H1 (cell line): ENCODE results near the gene ANKRD17. TPM values are rescaled to one million over a fixed set of nuclear protein-coding genes. Genes with fewer than 3 reads are reported as not detected.

Experiments used
- CTCF ChIA-PET: fragments of 300-600 bp; sonication (Branson Sonifier 250); formaldehyde crosslinking; loops from one replicate; lab custom pipeline; 2021; ENCODE audit not compliant: partially characterized antibody; lab: Charles Lee
- POLR2A ChIA-PET: fragments of 300-600 bp; sonication (Branson Sonifier 250); formaldehyde crosslinking; loops from one replicate; lab custom pipeline; 2021; ENCODE audit warnings: inconsistent platforms; ENCODE audit not compliant: partially characterized antibody; lab: Charles Lee
- DNase-seq, 2 experiments: peaks; one replicate each; pipeline versions ENCODE4 v3.0.0 to v3.0.0-alpha.2; 2010 to 2022; ENCODE audit warnings: low spot score in 2 of 2, low read depth in 1 of 2, mixed read lengths in 1 of 2
- FAIRE-seq: peaks from 2 replicates; lab custom pipeline; 2011; peaks lifted over from hg19 to GRCh38; lab: Jason Lieb, UNC
- H2AFZ ChIP-seq: 2 replicates; pipeline ENCODE4 v1.8.1; 2012; ENCODE audit warnings: low read length, inconsistent platforms
- H2AK5ac ChIP-seq: 2 replicates; pipeline ENCODE4 v1.6.1; 2013; ENCODE audit warnings: low read depth, low read length
- H2BK120ac ChIP-seq: replicated peaks from 2 replicates; pipeline ENCODE3; 2013; ENCODE audit warnings: low read depth, low read length, inconsistent platforms
- H2BK12ac ChIP-seq: 2 replicates; pipeline ENCODE4 v1.6.1; 2013; ENCODE audit warnings: low read depth, low read length
- H2BK15ac ChIP-seq: 2 replicates; pipeline ENCODE4 v1.6.1; 2013; ENCODE audit warnings: low read length
- H2BK20ac ChIP-seq: 2 replicates; pipeline ENCODE4 v1.6.1; 2013; ENCODE audit warnings: low read length
- H2BK5ac ChIP-seq: 2 replicates; pipeline ENCODE4 v1.6.1; 2013; ENCODE audit warnings: low read depth, low read length
- H3K14ac ChIP-seq: 2 replicates; pipeline ENCODE4 v1.6.1; 2013; ENCODE audit warnings: inconsistent platforms; ENCODE audit not compliant: insufficient read length
- H3K18ac ChIP-seq: 2 replicates; pipeline ENCODE4 v1.6.1; 2013; ENCODE audit warnings: low read length; ENCODE audit errors: extremely low read depth
- H3K23ac ChIP-seq: 2 replicates; pipeline ENCODE4 v1.6.1; 2013; ENCODE audit warnings: inconsistent platforms; ENCODE audit not compliant: insufficient read length
- H3K23me2 ChIP-seq: 2 replicates; pipeline ENCODE4 v1.6.1; 2013; ENCODE audit warnings: low read depth, low read length
- H3K27ac ChIP-seq: 2 replicates; pipeline ENCODE4 v1.6.1; 2011; ENCODE audit warnings: low read depth, low read length, inconsistent platforms
- H3K27me3 ChIP-seq, 4 experiments: replicated peaks in 1 of 4; 1 replicate in 1 of 4; 2 replicates in 3 of 4; pipeline versions ENCODE4 v1.6.1 to v1.8.1; 2011 to 2013; ENCODE audit warnings: low read length in 3 of 4, mild to moderate bottlenecking in 3 of 4, inconsistent platforms in 2 of 4, mixed read lengths in 2 of 4, moderate library complexity in 1 of 4; ENCODE audit not compliant: control insufficient read depth in 3 of 4, insufficient read depth in 3 of 4; ENCODE audit errors: extremely low read depth in 1 of 4
- H3K36me3 ChIP-seq, 4 experiments: 2 replicates each; pipeline versions ENCODE4 v1.6.1 to v1.8.1; 2011 to 2013; ENCODE audit warnings: mild to moderate bottlenecking in 4 of 4, low read length in 3 of 4, moderate library complexity in 2 of 4, control low read depth in 1 of 4, inconsistent platforms in 1 of 4; ENCODE audit not compliant: insufficient read depth in 4 of 4, control insufficient read depth in 2 of 4
- H3K4ac ChIP-seq: replicated peaks from 2 replicates; pipeline ENCODE3; 2013; ENCODE audit warnings: low read length, low read depth, mixed read lengths, inconsistent platforms; ENCODE audit not compliant: insufficient read length
- H3K4me1 ChIP-seq, 4 experiments: replicated peaks in 1 of 4; 1 replicate in 1 of 4; 2 replicates in 3 of 4; pipeline versions ENCODE4 v1.6.1 to v1.8.1; 2011 to 2013; ENCODE audit warnings: low read length in 3 of 4, inconsistent platforms in 2 of 4, mixed read lengths in 1 of 4; ENCODE audit not compliant: insufficient read depth in 4 of 4, control insufficient read depth in 3 of 4
- H3K4me2 ChIP-seq, 2 experiments: 2 replicates each; pipeline versions ENCODE4 v1.6.1 to v1.8.1; 2011 to 2013; ENCODE audit warnings: low read depth in 2 of 2, low read length in 2 of 2, control low read depth in 1 of 2, inconsistent platforms in 1 of 2, mild to moderate bottlenecking in 1 of 2; ENCODE audit not compliant: insufficient read depth in 1 of 2
- H3K4me3 ChIP-seq, 4 experiments: fragments of 200-600, 300-600 bp in 1 of 4; sonication (generic), shearing (Covaris generic), sonication (Bioruptor Twin) in 1 of 4; 2 replicates each; pipeline versions ENCODE4 v1.5.1 to v1.8.1; 2011 to 2016; ENCODE audit warnings: low read length in 4 of 4, low read depth in 3 of 4, control low read depth in 2 of 4, inconsistent platforms in 2 of 4, mild to moderate bottlenecking in 2 of 4, mixed read lengths in 1 of 4, moderate library complexity in 1 of 4; ENCODE audit not compliant: insufficient read depth in 2 of 4; ENCODE audit errors: extremely low read depth in 1 of 4
- H3K56ac ChIP-seq: replicated peaks from 2 replicates; pipeline ENCODE3; 2013; ENCODE audit warnings: low read depth, mild to moderate bottlenecking, mixed read lengths, low read length, inconsistent platforms; ENCODE audit not compliant: insufficient read length
- H3K79me1 ChIP-seq: 2 replicates; pipeline ENCODE4 v1.6.1; 2013; ENCODE audit warnings: low read depth, low read length, control low read depth
- H3K79me2 ChIP-seq, 2 experiments: 2 replicates each; pipeline versions ENCODE4 v1.6.1 to v1.8.1; 2012 to 2013; ENCODE audit warnings: low read length in 2 of 2, mild to moderate bottlenecking in 2 of 2, inconsistent platforms in 1 of 2; ENCODE audit not compliant: insufficient read depth in 2 of 2, control insufficient read depth in 1 of 2
- H3K9ac ChIP-seq, 4 experiments: replicated peaks in 1 of 4; 1 replicate in 1 of 4; 2 replicates in 3 of 4; pipeline versions ENCODE4 v1.6.1 to v1.8.1; 2011 to 2013; ENCODE audit warnings: low read depth in 3 of 4, low read length in 3 of 4, control low read depth in 2 of 4, mild to moderate bottlenecking in 2 of 4, moderate library complexity in 2 of 4, inconsistent platforms in 1 of 4; ENCODE audit errors: extremely low read depth in 1 of 4
- H3K9me3 ChIP-seq, 2 experiments: 2 replicates each; pipeline versions ENCODE4 v1.6.1 to v1.8.1; 2012 to 2013; ENCODE audit warnings: mild to moderate bottlenecking in 2 of 2, moderate library complexity in 2 of 2, control low read depth in 1 of 2, inconsistent platforms in 1 of 2, low read depth in 1 of 2, low read length in 1 of 2, mixed read lengths in 1 of 2; ENCODE audit not compliant: insufficient read depth in 2 of 2
- H4K20me1 ChIP-seq, 2 experiments: replicated peaks in 1 of 2; 2 replicates each; pipeline versions ENCODE3 to v1.8.1; 2011 to 2013; ENCODE audit warnings: inconsistent platforms in 2 of 2, low read length in 2 of 2, mild to moderate bottlenecking in 1 of 2; ENCODE audit not compliant: insufficient read depth in 2 of 2, control insufficient read depth in 1 of 2
- H4K5ac ChIP-seq: 2 replicates; pipeline ENCODE4 v1.6.1; 2013; ENCODE audit warnings: low read length, low read depth, mixed read lengths, inconsistent platforms; ENCODE audit not compliant: insufficient read length
- H4K8ac ChIP-seq: 2 replicates; pipeline ENCODE4 v1.8.0; 2013; ENCODE audit warnings: mild to moderate bottlenecking, moderate library complexity, low read length, inconsistent platforms; ENCODE audit not compliant: insufficient read depth; ENCODE audit errors: extremely low read depth
- H4K91ac ChIP-seq: replicated peaks from 2 replicates; pipeline ENCODE3; 2013; ENCODE audit warnings: low read length, mixed read lengths, inconsistent platforms; ENCODE audit not compliant: insufficient read length
- RNF2 ChIP-seq: fragments of 200-900, 300-1000 bp; sonication (generic); IDR thresholded peaks from 2 replicates; pipeline ENCODE4 v1.7.1; 2016; ENCODE audit warnings: borderline replicate concordance, low read depth, mild to moderate bottlenecking, antibody characterized with exemption, low read length; ENCODE audit not compliant: poor library complexity, severe bottlenecking; ENCODE audit errors: missing control alignments
- RXRA ChIP-seq: IDR thresholded peaks from 2 replicates; pipeline ENCODE4 v1.6.1; 2011; ENCODE audit warnings: low read depth, mild to moderate bottlenecking, low read length, moderate library complexity; ENCODE audit not compliant: insufficient read depth
- SIRT6 ChIP-seq: IDR thresholded peaks from one replicate; pipeline ENCODE4 v1.7.1; 2012; ENCODE audit warnings: low read length, inconsistent platforms
- SP4 ChIP-seq: IDR thresholded peaks from 2 replicates; pipeline ENCODE4 v1.6.1; 2012; ENCODE audit warnings: low read length, inconsistent platforms
- polyA plus RNA-seq, 7 experiments: library from polyadenylated mRNA; depleted of rRNA in 3 of 7; stranded (reverse) in 5 of 7; unstranded in 2 of 7; fragments of >200 nt in 5 of 7; fragments of 200-250 nt in 2 of 7; gene quantifications; 1 replicate in 5 of 7; 2 replicates in 1 of 7; 4 replicates in 1 of 7; pipeline versions ENCODE4 v1.2.1 to v1.2.3, GENCODE V29; 2011 to 2013; ENCODE audit warnings: missing spikeins in 2 of 7, mixed read lengths in 2 of 7
- total RNA-seq: library from RNA; stranded (reverse); fragmentation: NEBNext Ultra II Directional; extraction: Animal tissue kit (Norgen Biotek cat#: 25700); gene quantifications from 2 replicates; pipeline ENCODE4 v1.2.1, GENCODE V29; 2021

Gene ANKRD17
- total and polyA plus RNA-seq, 2 of the 8 experiments (the other 6 are each of a cell fraction or from before 2014, with no cell fraction given) = 42.4 to 93.7 TPM

DNA sequence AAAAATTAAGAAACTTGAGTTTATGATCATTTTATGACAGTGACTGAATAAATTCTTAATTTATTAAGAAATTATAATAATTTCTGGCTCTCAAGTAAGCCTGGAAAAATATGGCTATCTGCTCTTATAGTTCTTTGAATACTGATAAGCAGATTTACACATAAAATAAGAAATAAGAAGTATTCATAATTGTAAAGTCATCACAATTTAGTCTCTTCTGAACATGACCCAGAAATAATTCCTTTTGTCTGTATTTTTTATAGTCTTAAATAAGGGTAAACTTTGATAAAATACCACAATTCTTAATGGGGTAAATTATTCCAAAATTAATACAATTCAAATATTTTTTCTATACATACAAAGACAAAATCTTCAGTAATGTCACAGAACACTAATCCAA is 72.7 kb downstream of the ANKRD17 start:
- Histone ChIP-seq H2AK5ac (no peak overlapping the region), H2BK120ac (no peak overlapping the region), H3K9ac (no peak overlapping the region), H3K4me1 (no peaks in the 10 kb centered on the region), H3K56ac (no peak overlapping the region), H3K14ac (no peak overlapping the region), H3K4me3 (no peak overlapping the region), H4K5ac (no peak overlapping the region), H3K79me2 (peaks cover 0 to 87% of the 10 kb centered on the region in 2 experiments; a peak in 3 of 4 replicates), H3K27ac (no peak overlapping the region), H2BK15ac (no peak overlapping the region), H3K9me3 (no peaks in the 10 kb centered on the region), H4K8ac (no peak overlapping the region), H3K4me2 (no peak overlapping the region), H2AFZ (no peak overlapping the region), H3K18ac (no peak overlapping the region), H4K91ac (no peak overlapping the region), H3K4ac (no peak overlapping the region), H2BK20ac (no peak overlapping the region), H3K79me1 (no peaks in the 10 kb centered on the region), H4K20me1 (no peaks in the 10 kb centered on the region), H3K27me3 (no peaks in the 10 kb centered on the region), H2BK5ac (no peak overlapping the region), H2BK12ac (no peak overlapping the region), H3K23me2 (no peaks in the 10 kb centered on the region), H3K23ac (no peak overlapping the region), H3K36me3 (no peaks in the 10 kb centered on the region; a peak in 1 of 8 replicates)
- TF ChIP-seq RXRA (no peak), SP4 (no peak), SIRT6 (no peak), RNF2 (no peak)
- FAIRE-seq (no peak), DNase-seq (no peak)
- ChIA-PET POLR2A (interaction anchor here (1.0 kb wide), 1 partner anchor 73 kb away, joined by 3 read pairs; the partner anchor contains the start of gene ANKRD17), CTCF (no interaction called here)
